Measurements from ENCODE around the gene TRABD2A. TPM values are rescaled to one million over a fixed set of nuclear protein-coding genes. Genes with fewer than 3 reads are reported as not detected.
"Not testable (repeated sequence)": the region's sequence is repeated elsewhere in the genome, so short reads cannot be mapped to it uniquely, and the experiment has no call there.

Gene TRABD2A
- total and polyA plus RNA-seq, 9 donors: 12.2 to 71.0 (median 33.3) TPM

DNA sequence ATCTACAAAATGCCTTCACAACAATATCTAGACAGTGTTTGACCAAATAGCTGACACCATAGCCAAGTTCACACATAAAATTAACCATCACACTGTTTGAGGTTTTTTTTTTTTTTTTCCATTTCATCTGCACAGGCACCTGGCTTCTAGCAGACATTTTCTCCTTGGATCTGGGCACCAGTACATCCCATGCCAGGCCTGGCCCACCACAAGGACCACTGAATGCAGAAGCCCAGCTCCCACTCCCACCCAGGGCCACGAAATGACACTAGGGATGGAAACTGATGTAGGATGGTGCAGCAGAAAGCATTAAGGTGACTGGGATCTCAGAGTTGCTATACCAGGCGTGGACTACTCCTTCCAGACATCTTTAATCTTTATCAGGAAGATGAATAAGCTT lies 37.5 kb upstream of the TRABD2A start:
- H3K27ac ChIP-seq: no peak overlapping the region

DNA sequence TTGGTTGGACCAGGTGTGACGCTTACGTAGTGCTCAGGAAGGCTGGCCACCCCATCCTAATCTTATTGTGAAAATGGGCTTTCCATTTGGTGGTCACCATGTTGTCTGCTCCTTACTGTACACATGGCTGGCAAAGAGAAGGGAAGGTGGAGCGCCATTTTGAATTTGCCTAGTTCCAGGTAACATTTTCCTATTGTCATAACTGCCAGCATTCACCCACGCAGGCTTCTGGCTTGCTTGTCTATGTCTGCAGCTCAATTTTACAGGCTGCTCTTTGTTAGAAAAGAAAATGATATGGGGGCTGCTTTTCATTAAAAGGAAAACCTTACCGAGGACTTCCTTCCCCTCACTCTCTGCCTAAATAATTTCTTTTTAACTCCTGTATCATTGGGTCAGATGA lies 36.9 kb upstream of the TRABD2A start:
- H3K27me3 ChIP-seq; H3K4me1 ChIP-seq (ENCODE audit: insufficient read depth); intact Hi-C loops (cut with DNase I); H3K36me3 ChIP-seq; H3K27ac ChIP-seq; H3K4me3 ChIP-seq; DNase-seq; H3K9me3 ChIP-seq: not testable (repeated sequence)
- 83 to 85% (median 83%) methylated on average over 5 of the region's 5 CpGs for WGBS, 3 donors

More for the DNA sequence above, 37.5 kb upstream of the TRABD2A start:
- TF ChIP-seq EP300 (IDR thresholded peaks at IDR 0.05): no peak
- TF ChIP-seq, protein P1, sequence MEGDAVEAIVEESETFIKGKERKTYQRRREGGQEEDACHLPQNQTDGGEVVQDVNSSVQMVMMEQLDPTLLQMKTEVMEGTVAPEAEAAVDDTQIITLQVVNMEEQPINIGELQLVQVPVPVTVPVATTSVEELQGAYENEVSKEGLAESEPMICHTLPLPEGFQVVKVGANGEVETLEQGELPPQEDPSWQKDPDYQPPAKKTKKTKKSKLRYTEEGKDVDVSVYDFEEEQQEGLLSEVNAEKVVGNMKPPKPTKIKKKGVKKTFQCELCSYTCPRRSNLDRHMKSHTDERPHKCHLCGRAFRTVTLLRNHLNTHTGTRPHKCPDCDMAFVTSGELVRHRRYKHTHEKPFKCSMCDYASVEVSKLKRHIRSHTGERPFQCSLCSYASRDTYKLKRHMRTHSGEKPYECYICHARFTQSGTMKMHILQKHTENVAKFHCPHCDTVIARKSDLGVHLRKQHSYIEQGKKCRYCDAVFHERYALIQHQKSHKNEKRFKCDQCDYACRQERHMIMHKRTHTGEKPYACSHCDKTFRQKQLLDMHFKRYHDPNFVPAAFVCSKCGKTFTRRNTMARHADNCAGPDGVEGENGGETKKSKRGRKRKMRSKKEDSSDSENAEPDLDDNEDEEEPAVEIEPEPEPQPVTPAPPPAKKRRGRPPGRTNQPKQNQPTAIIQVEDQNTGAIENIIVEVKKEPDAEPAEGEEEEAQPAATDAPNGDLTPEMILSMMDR (IDR thresholded peaks at IDR 0.05): no peak
- TF ChIP-seq POLR2A (IDR thresholded peaks at IDR 0.05): no peak
- Histone ChIP-seq H3K9me3 (no peaks in the 10 kb centered on the region), H3K4me1 (ENCODE audit: insufficient read depth) (peaks cover 4% of the 10 kb centered on the region), H3K4me3 (no peak overlapping the region), H3K36me3 (no peaks in the 10 kb centered on the region), H3K27me3 (no peaks in the 10 kb centered on the region)
- intact Hi-C loops (cut with DNase I): no loop called here
- no peak for DNase-seq
- WGBS, 3 donors: 87 to 91% (median 90%) methylated on average over 2 of the region's 2 CpGs

DNA sequence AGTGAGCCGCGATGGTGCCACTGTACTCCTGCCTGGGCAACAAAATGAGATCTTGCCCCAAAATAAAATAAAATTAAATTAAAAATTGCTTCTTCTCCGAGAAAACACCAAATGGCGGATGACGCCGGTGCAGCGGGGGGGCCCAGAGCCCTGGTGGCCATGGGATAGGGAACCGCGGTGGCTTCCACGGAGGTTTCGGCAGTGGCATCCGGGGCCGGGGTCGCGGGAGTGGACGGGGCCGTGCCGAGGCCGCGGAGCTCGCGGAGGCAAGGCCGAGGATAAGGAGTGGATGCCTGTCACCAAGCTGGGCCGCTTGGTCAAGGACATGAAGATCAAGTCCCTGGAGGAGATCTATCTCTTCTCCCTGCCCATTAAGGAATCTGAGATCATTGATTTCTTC lies 34.8 kb upstream of the TRABD2A start:
- 95 to 97% (median 96%) methylated on average over 24 of the region's 24 CpGs for WGBS, 3 donors
- H3K36me3 ChIP-seq: not testable (repeated sequence)

DNA sequence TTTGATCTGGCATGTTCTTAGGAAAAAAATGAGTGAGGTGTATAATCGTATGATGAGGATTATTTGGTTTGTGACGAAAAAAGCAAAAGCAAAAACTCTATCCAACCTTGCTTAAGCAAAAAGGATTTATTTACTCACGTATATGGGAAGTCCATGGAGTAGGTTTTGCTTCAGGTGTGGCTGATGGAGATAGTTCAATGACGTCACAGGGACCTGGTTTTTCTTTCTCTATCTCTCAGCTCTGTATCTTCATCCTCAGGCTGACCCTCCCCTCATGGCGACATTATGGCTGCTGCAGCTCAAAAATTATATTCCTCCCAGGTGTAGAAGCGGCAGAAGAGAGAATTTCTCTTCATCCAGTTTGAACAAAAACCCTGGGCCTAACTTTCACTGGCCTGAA lies 33.5 kb upstream of the TRABD2A start:
- 92 to 96% (median 92%) methylated on average over 6 of the region's 6 CpGs for WGBS, 3 donors
- H3K4me3 ChIP-seq: no peak overlapping the region
- H3K27ac ChIP-seq: no peak overlapping the region
- no peak for DNase-seq
- no peaks in the 10 kb centered on the region for H3K36me3 ChIP-seq
- no peaks in the 10 kb centered on the region for H3K4me1 ChIP-seq (ENCODE audit: insufficient read depth)
- intact Hi-C loops (cut with DNase I): no loop called here
- no peaks in the 10 kb centered on the region for H3K9me3 ChIP-seq
- TF ChIP-seq, protein P1 (IDR thresholded peaks at IDR 0.05): no peak
- no peak for TF ChIP-seq POLR2A (IDR thresholded peaks at IDR 0.05)
- TF ChIP-seq EP300 (IDR thresholded peaks at IDR 0.05): no peak
- no peaks in the 10 kb centered on the region for H3K27me3 ChIP-seq

More for the DNA sequence above, 34.8 kb upstream of the TRABD2A start:
- DNase-seq; H3K27ac ChIP-seq; H3K4me3 ChIP-seq; H3K27me3 ChIP-seq; intact Hi-C loops (cut with DNase I); H3K4me1 ChIP-seq (ENCODE audit: insufficient read depth); H3K9me3 ChIP-seq: not testable (repeated sequence)

DNA sequence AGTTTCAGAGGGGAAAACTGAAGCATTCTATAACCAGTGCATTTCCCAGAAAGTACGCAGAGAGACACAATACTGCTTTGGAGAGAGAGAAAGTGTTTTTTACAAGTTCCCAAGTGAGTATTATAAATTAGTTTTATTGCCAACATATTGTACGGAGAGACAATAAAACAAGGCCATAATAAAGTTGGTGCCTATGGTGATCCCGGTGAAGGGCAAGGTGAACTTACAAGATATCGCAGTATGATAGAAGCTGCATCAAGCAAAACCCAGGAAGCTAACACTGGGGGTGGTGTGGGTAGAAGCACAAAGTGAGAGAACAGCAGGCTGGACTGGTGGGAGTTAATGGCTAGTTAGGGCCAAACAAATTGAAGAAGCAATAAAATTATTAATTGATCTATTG lies 32.1 kb upstream of the TRABD2A start:
- H3K27ac ChIP-seq: no peak overlapping the region
- H3K36me3 ChIP-seq: no peaks in the 10 kb centered on the region
- H3K4me3 ChIP-seq: no peak overlapping the region
- no peaks in the 10 kb centered on the region for H3K9me3 ChIP-seq
- H3K4me1 ChIP-seq (ENCODE audit: insufficient read depth): no peaks in the 10 kb centered on the region
- 87 to 88% (median 88%) methylated on average over 4 of the region's 4 CpGs for WGBS, 3 donors
- DNase-seq: no peak
- TF ChIP-seq, protein P1 (IDR thresholded peaks at IDR 0.05): no peak
- TF ChIP-seq EP300 (IDR thresholded peaks at IDR 0.05): no peak
- TF ChIP-seq POLR2A (IDR thresholded peaks at IDR 0.05): no peak
- intact Hi-C loops (cut with DNase I): no loop called here
- H3K27me3 ChIP-seq: no peaks in the 10 kb centered on the region
